PC-9 (cell line): ENCODE results near the gene ACSM6.

Source experiments
- CTCF ChIP-seq: fragments of 200-600 bp; sonication (generic); conservative IDR thresholded peaks from 2 replicates; pipeline ENCODE4 v1.6.1; 2017; ENCODE audit warnings: mixed run types, antibody characterized with exemption, mild to moderate bottlenecking, moderate library complexity
- EZH2 ChIP-seq: fragments of 200-600 bp; sonication (generic); IDR thresholded peaks from 2 replicates; pipeline ENCODE4 v1.8.0; 2017; ENCODE audit warnings: antibody characterized with exemption, low read depth

DNA sequence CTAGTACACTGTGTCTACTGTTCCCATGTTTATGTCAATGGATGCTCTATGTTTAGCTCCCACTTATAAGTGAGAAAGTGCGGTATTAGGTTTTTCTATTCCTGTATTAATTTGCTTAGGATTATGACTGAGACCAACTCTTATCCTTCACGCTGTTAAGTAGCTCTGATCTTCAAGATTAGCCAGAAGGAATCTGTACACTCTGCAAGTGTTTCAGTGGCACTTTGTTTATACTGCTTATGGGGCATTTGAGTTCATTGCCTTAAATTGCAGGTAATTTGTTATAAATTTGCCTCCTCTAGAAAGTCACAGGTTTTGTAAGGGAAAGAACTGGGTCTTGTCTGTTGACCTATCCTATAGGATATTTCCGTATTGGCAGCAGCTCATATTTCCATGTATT is 6.4 kb upstream of the ACSM6 start:
- no peak for TF ChIP-seq CTCF
- TF ChIP-seq EZH2 = no peak
